Measurements from ENCODE around the gene PPP1R11. TPM values are rescaled to one million over a fixed set of nuclear protein-coding genes. Genes with fewer than 3 reads are reported as not detected.
A peak's percentile ranks its signal among the peaks of the same experiment; 100 is the strongest.

Gene PPP1R11
- total and polyA plus RNA-seq, 2 of the 13 experiments (the other 11 are each of a cell fraction or from before 2014, with no cell fraction given): 32.1 to 58.9 TPM

- TF ChIP-seq THAP9 (CRISPR knock-in tag; IDR thresholded peaks at IDR 0.05; ENCODE audit: borderline replicate concordance) (peak; percentile 92; the same call in 1 of the 2 replicates), XRCC5 (optimal IDR thresholded peaks at IDR 0.05; ENCODE audit: low read length) (peak; percentile 84), PPARG (CRISPR knock-in tag; conservative IDR thresholded peaks at IDR 0.05) (peak; percentile 77; the same call in 1 of the 2 replicates), NCOA1 (CRISPR knock-in tag; IDR thresholded peaks at IDR 0.05) (no peak), SP140L (CRISPR knock-in tag; IDR thresholded peaks at IDR 0.05; ENCODE audit: borderline replicate concordance) (0 out of 2 replicates have a peak, but pooled peaks have one; percentile 83), MED8 (CRISPR knock-in tag; IDR thresholded peaks at IDR 0.05; ENCODE audit: insufficient replicate concordance) (peak; percentile 90), ZNF264 (CRISPR knock-in tag; IDR thresholded peaks at IDR 0.05) (peak; percentile 93), PHF8 (CRISPR knock-in tag; IDR thresholded peaks at IDR 0.05) (peak; percentile 88), ZNF354B (CRISPR knock-in tag; IDR thresholded peaks at IDR 0.05) (no peak), HOXA5 (CRISPR knock-in tag; IDR thresholded peaks at IDR 0.05) (peak; percentile 98), ZSCAN12 (CRISPR knock-in tag; IDR thresholded peaks at IDR 0.05) (peak; percentile 59), ZNF138 (CRISPR knock-in tag; IDR thresholded peaks at IDR 0.05; ENCODE audit: low read depth) (no peak), REST (IDR thresholded peaks at IDR 0.05; ENCODE audit: borderline replicate concordance in 1 of 2, low read depth in 1 of 2, low read length in 2 of 2) (peak in 1 of 2 experiments; percentile 66; a peak in 1 of 4 replicates), PRDM15 (CRISPR knock-in tag; IDR thresholded peaks at IDR 0.05) (peak; percentile 80), ZNF580 (CRISPR knock-in tag; IDR thresholded peaks at IDR 0.05; ENCODE audit: borderline replicate concordance, low read depth) (peak; percentile 81), ZNF597 (CRISPR knock-in tag; IDR thresholded peaks at IDR 0.05) (no peak), TBL1XR1 (IDR thresholded peaks at IDR 0.05; ENCODE audit: borderline replicate concordance, low read length, partially characterized antibody) (peak; percentile 78)
Measured at GRCh38 chr6:30061092-30061857, 5.7 kb upstream of the PPP1R11 start, which contains the start of gene POLR1H (continued).
